WI38 (cell line): Measurements from ENCODE around the gene FAM222A.

Source experiments
- H3K4me3 ChIP-seq: 2 replicates; pipeline ENCODE4 v1.5.1; 2011; ENCODE audit warnings: low read depth, mild to moderate bottlenecking, control low read depth, low read length
- CTCF ChIP-seq: IDR thresholded peaks from 2 replicates; pipeline ENCODE4 v1.5.1; 2012; ENCODE audit warnings: low read depth, mild to moderate bottlenecking, control low read depth, low read length

Gene FAM222A

GRCh38 chr12:109702111-109702841, 11.3 kb upstream of the FAM222A start:
- no peak for TF ChIP-seq CTCF

GRCh38 chr12:109703684-109704083, 9.9 kb upstream of the FAM222A start:
- TF ChIP-seq CTCF, result no peak
- H3K4me3 ChIP-seq, result no peak overlapping the region

More at GRCh38 chr12:109702111-109702841, 11.3 kb upstream of the FAM222A start:
- no peak overlapping the region for H3K4me3 ChIP-seq

- TF ChIP-seq CTCF, result no peak
- no peak overlapping the region for H3K4me3 ChIP-seq
Observed at GRCh38 chr12:109704371-109705098, 9.1 kb upstream of the FAM222A start.

- no peak for TF ChIP-seq CTCF
Observed at GRCh38 chr12:109705291-109705690, 8.3 kb upstream of the FAM222A start.

GRCh38 chr12:109706398-109706746, 7.3 kb upstream of the FAM222A start:
- TF ChIP-seq CTCF, result no peak

More at GRCh38 chr12:109705291-109705690, 8.3 kb upstream of the FAM222A start:
- H3K4me3 ChIP-seq, result no peak overlapping the region

GRCh38 chr12:109706747-109707469, 6.7 kb upstream of the FAM222A start:
- no peak overlapping the region for H3K4me3 ChIP-seq
- TF ChIP-seq CTCF, result no peak

More at GRCh38 chr12:109706398-109706746, 7.3 kb upstream of the FAM222A start:
- H3K4me3 ChIP-seq, result no peak overlapping the region

- TF ChIP-seq CTCF, result no peak
- no peak overlapping the region for H3K4me3 ChIP-seq
Observed at GRCh38 chr12:109707470-109707821, 6.2 kb upstream of the FAM222A start.
